Neural progenitor cell (in vitro differentiated cells): ENCODE measurements around the gene RFX6.

Experiments used
- EZH2 ChIP-seq: fragments of 200-600 bp; sonication (generic); IDR thresholded peaks from 2 replicates; pipeline ENCODE4 v1.6.1; 2017; ENCODE audit warnings: antibody characterized with exemption, mild to moderate bottlenecking, moderate library complexity
- TF ChIP-seq, protein P1 (sequence below): fragments of 200-600 bp; sonication (generic); IDR thresholded peaks from 2 replicates; pipeline ENCODE4 v1.5.1; 2017; ENCODE audit warnings: antibody characterized with exemption, mild to moderate bottlenecking

DNA sequence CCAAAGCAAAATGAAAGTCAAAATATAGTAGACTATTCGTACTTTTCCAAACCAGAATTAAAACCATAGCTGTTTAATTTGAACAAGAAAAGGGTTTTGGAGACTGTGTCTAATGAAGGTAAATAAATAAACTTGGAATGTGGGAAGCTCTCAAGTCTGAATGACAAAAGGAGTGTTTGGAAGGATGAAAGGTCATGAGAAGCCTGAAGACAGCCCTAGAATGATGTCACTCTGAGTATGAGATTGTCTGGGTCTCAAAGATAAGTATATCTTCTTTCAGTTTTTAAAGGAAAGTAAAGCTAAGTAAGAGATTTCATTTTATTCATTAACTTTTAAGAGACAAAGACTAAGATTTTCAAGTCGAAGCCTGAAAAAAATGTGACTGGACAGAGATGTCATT is 72.9 kb downstream of the RFX6 start:
- TF ChIP-seq, protein P1, sequence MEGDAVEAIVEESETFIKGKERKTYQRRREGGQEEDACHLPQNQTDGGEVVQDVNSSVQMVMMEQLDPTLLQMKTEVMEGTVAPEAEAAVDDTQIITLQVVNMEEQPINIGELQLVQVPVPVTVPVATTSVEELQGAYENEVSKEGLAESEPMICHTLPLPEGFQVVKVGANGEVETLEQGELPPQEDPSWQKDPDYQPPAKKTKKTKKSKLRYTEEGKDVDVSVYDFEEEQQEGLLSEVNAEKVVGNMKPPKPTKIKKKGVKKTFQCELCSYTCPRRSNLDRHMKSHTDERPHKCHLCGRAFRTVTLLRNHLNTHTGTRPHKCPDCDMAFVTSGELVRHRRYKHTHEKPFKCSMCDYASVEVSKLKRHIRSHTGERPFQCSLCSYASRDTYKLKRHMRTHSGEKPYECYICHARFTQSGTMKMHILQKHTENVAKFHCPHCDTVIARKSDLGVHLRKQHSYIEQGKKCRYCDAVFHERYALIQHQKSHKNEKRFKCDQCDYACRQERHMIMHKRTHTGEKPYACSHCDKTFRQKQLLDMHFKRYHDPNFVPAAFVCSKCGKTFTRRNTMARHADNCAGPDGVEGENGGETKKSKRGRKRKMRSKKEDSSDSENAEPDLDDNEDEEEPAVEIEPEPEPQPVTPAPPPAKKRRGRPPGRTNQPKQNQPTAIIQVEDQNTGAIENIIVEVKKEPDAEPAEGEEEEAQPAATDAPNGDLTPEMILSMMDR: no peak
- TF ChIP-seq EZH2: no peak
